GM23338 (cell line): ENCODE data around the gene CCNY. TPM values are rescaled to one million over a fixed set of nuclear protein-coding genes. Genes with fewer than 3 reads are reported as not detected.

ENCODE experiments used
- ATAC-seq: fragments of 200-7000 bp; cut with Tn5 transposase; 3 replicates; pipeline ENCODE4 v1.9.1; 2020
- DNase-seq: peaks from one replicate; pipeline ENCODE4 v3.0.0-alpha.2; 2015; ENCODE audit warnings: low spot score
- H2AFZ ChIP-seq: fragments of 200-600 bp; sonication (generic); 2 replicates; pipeline ENCODE4 v1.8.0; 2016; ENCODE audit warnings: antibody characterized with exemption, mild to moderate bottlenecking, moderate library complexity
- H3F3A ChIP-seq: fragments of 200-600 bp; sonication (generic); replicated peaks from 2 replicates; pipeline ENCODE4 v1.8.0; 2017; ENCODE audit warnings: antibody characterized with exemption, mixed run types, low read depth
- H3K27ac ChIP-seq: fragments of 200-600 bp; sonication (generic); 2 replicates; pipeline ENCODE4 v1.6.1; 2016; ENCODE audit warnings: low read depth
- H3K27me3 ChIP-seq: fragments of 200-600 bp; sonication (generic); 2 replicates; pipeline ENCODE4 v1.8.0; 2016; ENCODE audit warnings: mild to moderate bottlenecking, mixed run types, moderate library complexity; ENCODE audit not compliant: insufficient read depth
- H3K36me3 ChIP-seq: fragments of 200-600 bp; sonication (generic); 2 replicates; pipeline ENCODE4 v1.8.0; 2016; ENCODE audit warnings: mild to moderate bottlenecking; ENCODE audit not compliant: insufficient read depth
- H3K4me1 ChIP-seq: fragments of 200-600 bp; sonication (generic); 2 replicates; pipeline ENCODE4 v1.8.0; 2016; ENCODE audit warnings: mild to moderate bottlenecking, moderate library complexity; ENCODE audit not compliant: insufficient read depth
- H3K4me2 ChIP-seq: fragments of 200-600 bp; sonication (generic); 2 replicates; pipeline ENCODE4 v1.7.1; 2017; ENCODE audit warnings: mixed run types
- H3K4me3 ChIP-seq: fragments of 200-600 bp; sonication (generic); 2 replicates; pipeline ENCODE4 v1.6.1; 2016; ENCODE audit warnings: mixed run types
- H3K79me2 ChIP-seq: fragments of 200-600 bp; sonication (generic); replicated peaks from 2 replicates; pipeline ENCODE4 v1.8.0; 2017; ENCODE audit warnings: mild to moderate bottlenecking; ENCODE audit not compliant: insufficient read depth
- H3K9me2 ChIP-seq: fragments of 200-600 bp; sonication (generic); 2 replicates; pipeline ENCODE4 v1.8.0; 2017; ENCODE audit not compliant: insufficient read depth
- H4K20me1 ChIP-seq: fragments of 200-600 bp; sonication (generic); replicated peaks from 2 replicates; pipeline ENCODE4 v1.8.0; 2017; ENCODE audit warnings: mild to moderate bottlenecking; ENCODE audit not compliant: insufficient read depth
- H3K27ac Mint-ChIP-seq: 2 replicates; pipeline ENCODE4 v1.8.0; 2020; ENCODE audit warnings: inconsistent platforms, mild to moderate bottlenecking, moderate library complexity, mixed read lengths
- H3K27me3 Mint-ChIP-seq: 3 replicates; pipeline ENCODE4 v1.8.0; 2022; ENCODE audit warnings: low read depth, mild to moderate bottlenecking, moderate library complexity, mixed read lengths, inconsistent platforms; ENCODE audit not compliant: insufficient read depth, poor library complexity
- H3K36me3 Mint-ChIP-seq: 3 replicates; pipeline ENCODE4 v1.8.0; 2021; ENCODE audit warnings: low read depth, mild to moderate bottlenecking, inconsistent platforms, moderate library complexity, mixed read lengths
- H3K4me1 Mint-ChIP-seq: 3 replicates; pipeline ENCODE4 v1.8.0; 2020; ENCODE audit warnings: mild to moderate bottlenecking, inconsistent platforms, mixed read lengths
- H3K4me3 Mint-ChIP-seq: 3 replicates; pipeline ENCODE4 v1.8.0; 2021; ENCODE audit warnings: moderate library complexity, mild to moderate bottlenecking, inconsistent platforms, mixed read lengths
- H3K9me3 Mint-ChIP-seq: 3 replicates; pipeline ENCODE4 v1.8.0; 2020; ENCODE audit warnings: moderate library complexity, mild to moderate bottlenecking, inconsistent platforms, mixed read lengths
- EZH2 ChIP-seq: fragments of 200-600 bp; sonication (generic); IDR thresholded peaks from one replicate; pipeline ENCODE4 v1.8.0; 2017; ENCODE audit warnings: antibody characterized with exemption, mild to moderate bottlenecking, low read depth; ENCODE audit not compliant: unreplicated experiment
- EZH2phosphoT487 ChIP-seq: fragments of 200-600 bp; sonication (generic); IDR thresholded peaks from one replicate; pipeline ENCODE4 v1.8.1; 2018; ENCODE audit warnings: antibody characterized with exemption; ENCODE audit not compliant: unreplicated experiment
- NANOG ChIP-seq: IDR thresholded peaks from 2 replicates; pipeline ENCODE4 v1.6.1; 2016; ENCODE audit warnings: antibody characterized with exemption, borderline replicate concordance
- polyA plus RNA-seq: library from polyadenylated mRNA; unstranded; fragments of >200 nt; fragmentation: Nextera tagmentation; extraction: Ambion mirVana; gene quantifications from 2 replicates; pipeline ENCODE4 v1.2.1, GENCODE V29; 2016
- total RNA-seq: library from RNA; depleted of rRNA; stranded (reverse); fragments of >200 nt; shearing (Covaris generic); gene quantifications from 2 replicates; pipeline ENCODE4 v1.2.3, GENCODE V29; 2014
- TF ChIP-seq, protein P1 (sequence below): IDR thresholded peaks from one replicate; pipeline ENCODE4 v1.6.1; 2018; ENCODE audit warnings: antibody characterized with exemption; ENCODE audit not compliant: unreplicated experiment
- TF ChIP-seq, protein P2 (sequence below), 2 experiments: fragments of 200-600 bp in 1 of 2; sonication (generic) in 1 of 2; conservative IDR thresholded peaks; 2 replicates each; pipeline versions ENCODE4 v1.5.1 to v1.6.1; 2016 to 2017; ENCODE audit warnings: antibody characterized with exemption in 2 of 2, low read depth in 2 of 2, mild to moderate bottlenecking in 2 of 2, moderate library complexity in 1 of 2
- TF ChIP-seq, protein P3 (sequence below): fragments of 250-450 bp; sonication (Bioruptor Pico); IDR thresholded peaks from 2 replicates; pipeline ENCODE4 v1.5.0; 2020; ENCODE audit warnings: mild to moderate bottlenecking, moderate library complexity

Gene CCNY
- total and polyA plus RNA-seq, 2 experiments from 2014 or later: 14.2 to 29.0 TPM

DNA sequence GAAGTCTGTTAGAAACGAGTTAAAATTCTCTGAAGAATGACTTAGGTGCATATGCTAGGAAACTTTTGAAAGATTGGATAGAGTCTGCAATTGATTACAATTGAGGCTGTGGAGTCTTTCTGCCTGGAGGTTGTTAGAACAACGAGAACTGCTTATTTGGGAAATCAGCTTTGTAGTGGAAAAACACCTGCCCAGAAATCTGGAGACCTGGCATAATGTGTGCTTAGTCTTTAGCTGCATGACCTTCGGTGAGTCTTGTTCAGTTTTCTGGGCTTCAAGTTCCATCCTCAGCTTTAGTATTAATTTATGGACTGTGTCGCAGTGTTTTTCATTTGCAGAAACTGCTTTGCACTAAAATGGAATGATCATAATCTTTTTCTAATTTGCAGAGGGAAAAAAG lies 31.7 kb downstream of the CCNY start:
- Mint-ChIP-seq H3K9me3 (peaks cover 4% of the 10 kb centered on the region; the same call in 2 of the 3 replicates), H3K4me1 (peaks cover 32% of the 10 kb centered on the region), H3K36me3 (no peaks in the 10 kb centered on the region), H3K27ac (no peak overlapping the region), H3K4me3 (no peak overlapping the region), H3K27me3 (peaks cover 4% of the 10 kb centered on the region)
- no peak overlapping the region; the same call in 1 of the 2 replicates for H3K27ac ChIP-seq
- DNase-seq (no peak), ATAC-seq (no peak)
- no peak overlapping the region for H3K4me2 ChIP-seq
- H4K20me1 ChIP-seq: peaks cover 21% of the 10 kb centered on the region; the same call in 1 of the 2 replicates
- no peaks in the 10 kb centered on the region for H3K27me3 ChIP-seq
- H3K4me3 ChIP-seq: no peak overlapping the region
- no peaks in the 10 kb centered on the region for H3K36me3 ChIP-seq
- H3K9me2 ChIP-seq: no peaks in the 10 kb centered on the region; the same call in 1 of the 2 replicates
- no peak overlapping the region for H2AFZ ChIP-seq
- no peak for TF ChIP-seq EZH2
- TF ChIP-seq NANOG: no peak
- TF ChIP-seq, protein P1, sequence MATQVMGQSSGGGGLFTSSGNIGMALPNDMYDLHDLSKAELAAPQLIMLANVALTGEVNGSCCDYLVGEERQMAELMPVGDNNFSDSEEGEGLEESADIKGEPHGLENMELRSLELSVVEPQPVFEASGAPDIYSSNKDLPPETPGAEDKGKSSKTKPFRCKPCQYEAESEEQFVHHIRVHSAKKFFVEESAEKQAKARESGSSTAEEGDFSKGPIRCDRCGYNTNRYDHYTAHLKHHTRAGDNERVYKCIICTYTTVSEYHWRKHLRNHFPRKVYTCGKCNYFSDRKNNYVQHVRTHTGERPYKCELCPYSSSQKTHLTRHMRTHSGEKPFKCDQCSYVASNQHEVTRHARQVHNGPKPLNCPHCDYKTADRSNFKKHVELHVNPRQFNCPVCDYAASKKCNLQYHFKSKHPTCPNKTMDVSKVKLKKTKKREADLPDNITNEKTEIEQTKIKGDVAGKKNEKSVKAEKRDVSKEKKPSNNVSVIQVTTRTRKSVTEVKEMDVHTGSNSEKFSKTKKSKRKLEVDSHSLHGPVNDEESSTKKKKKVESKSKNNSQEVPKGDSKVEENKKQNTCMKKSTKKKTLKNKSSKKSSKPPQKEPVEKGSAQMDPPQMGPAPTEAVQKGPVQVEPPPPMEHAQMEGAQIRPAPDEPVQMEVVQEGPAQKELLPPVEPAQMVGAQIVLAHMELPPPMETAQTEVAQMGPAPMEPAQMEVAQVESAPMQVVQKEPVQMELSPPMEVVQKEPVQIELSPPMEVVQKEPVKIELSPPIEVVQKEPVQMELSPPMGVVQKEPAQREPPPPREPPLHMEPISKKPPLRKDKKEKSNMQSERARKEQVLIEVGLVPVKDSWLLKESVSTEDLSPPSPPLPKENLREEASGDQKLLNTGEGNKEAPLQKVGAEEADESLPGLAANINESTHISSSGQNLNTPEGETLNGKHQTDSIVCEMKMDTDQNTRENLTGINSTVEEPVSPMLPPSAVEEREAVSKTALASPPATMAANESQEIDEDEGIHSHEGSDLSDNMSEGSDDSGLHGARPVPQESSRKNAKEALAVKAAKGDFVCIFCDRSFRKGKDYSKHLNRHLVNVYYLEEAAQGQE: no peak
- peaks cover 94% of the 10 kb centered on the region for H3K79me2 ChIP-seq
- H3F3A ChIP-seq: no peaks in the 10 kb centered on the region
- peaks cover 4% of the 10 kb centered on the region; the same call in 1 of the 2 replicates for H3K4me1 ChIP-seq

DNA sequence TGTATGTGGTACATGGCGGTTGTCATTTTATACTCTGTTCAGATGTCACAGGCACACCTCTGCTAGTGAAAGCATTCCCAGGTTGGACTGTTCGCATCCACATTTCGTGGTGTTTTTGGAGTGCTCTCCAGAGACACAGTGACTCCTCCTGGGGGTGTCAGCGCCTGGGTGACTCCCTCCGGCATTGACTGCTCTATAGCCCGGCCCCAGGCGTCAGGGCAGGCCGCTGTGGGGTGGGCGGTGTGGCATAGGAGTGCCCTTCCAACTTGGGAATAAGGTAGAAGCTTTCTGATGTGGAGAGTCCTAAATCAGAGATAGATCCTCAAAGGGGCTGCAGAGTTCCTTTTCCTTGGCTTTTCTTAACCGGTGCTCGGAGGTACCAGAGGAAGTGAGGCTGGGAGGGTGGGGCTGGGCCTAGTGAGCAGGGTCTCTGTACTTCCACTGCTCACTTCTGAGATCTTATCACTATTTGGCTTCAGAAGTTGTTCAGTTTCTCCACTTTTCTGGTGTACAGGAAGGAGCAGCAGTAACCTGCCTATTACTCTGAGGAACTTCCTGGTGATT lies 32.3 kb downstream of the CCNY start:
- Histone ChIP-seq H4K20me1 (peaks cover 24% of the 10 kb centered on the region; the same call in 1 of the 2 replicates), H3F3A (no peaks in the 10 kb centered on the region), H3K4me3 (no peak overlapping the region), H3K4me1 (peaks cover 4% of the 10 kb centered on the region; the same call in 1 of the 2 replicates), H3K79me2 (peaks cover 100% of the 10 kb centered on the region), H3K9me2 (no peaks in the 10 kb centered on the region; the same call in 1 of the 2 replicates), H3K4me2 (no peak overlapping the region), H3K36me3 (no peaks in the 10 kb centered on the region), H3K27me3 (no peaks in the 10 kb centered on the region), H3K27ac (no peak overlapping the region; the same call in 1 of the 2 replicates), H2AFZ (no peak overlapping the region)
- H3K27me3 Mint-ChIP-seq: peaks cover 4% of the 10 kb centered on the region
- H3K27ac Mint-ChIP-seq: 0 out of 2 replicates have a peak overlapping the region, but pooled peaks have one; percentile 7
- ATAC-seq (peak; percentile 46; the same call in 2 of the 3 replicates), DNase-seq (no peak)
- no peak overlapping the region for H3K4me3 Mint-ChIP-seq
- H3K36me3 Mint-ChIP-seq: no peaks in the 10 kb centered on the region
- H3K9me3 Mint-ChIP-seq: peaks cover 4% of the 10 kb centered on the region; the same call in 2 of the 3 replicates
- peaks cover 29% of the 10 kb centered on the region for H3K4me1 Mint-ChIP-seq
- no peak for TF ChIP-seq EZH2phosphoT487
- TF ChIP-seq, protein P2, sequence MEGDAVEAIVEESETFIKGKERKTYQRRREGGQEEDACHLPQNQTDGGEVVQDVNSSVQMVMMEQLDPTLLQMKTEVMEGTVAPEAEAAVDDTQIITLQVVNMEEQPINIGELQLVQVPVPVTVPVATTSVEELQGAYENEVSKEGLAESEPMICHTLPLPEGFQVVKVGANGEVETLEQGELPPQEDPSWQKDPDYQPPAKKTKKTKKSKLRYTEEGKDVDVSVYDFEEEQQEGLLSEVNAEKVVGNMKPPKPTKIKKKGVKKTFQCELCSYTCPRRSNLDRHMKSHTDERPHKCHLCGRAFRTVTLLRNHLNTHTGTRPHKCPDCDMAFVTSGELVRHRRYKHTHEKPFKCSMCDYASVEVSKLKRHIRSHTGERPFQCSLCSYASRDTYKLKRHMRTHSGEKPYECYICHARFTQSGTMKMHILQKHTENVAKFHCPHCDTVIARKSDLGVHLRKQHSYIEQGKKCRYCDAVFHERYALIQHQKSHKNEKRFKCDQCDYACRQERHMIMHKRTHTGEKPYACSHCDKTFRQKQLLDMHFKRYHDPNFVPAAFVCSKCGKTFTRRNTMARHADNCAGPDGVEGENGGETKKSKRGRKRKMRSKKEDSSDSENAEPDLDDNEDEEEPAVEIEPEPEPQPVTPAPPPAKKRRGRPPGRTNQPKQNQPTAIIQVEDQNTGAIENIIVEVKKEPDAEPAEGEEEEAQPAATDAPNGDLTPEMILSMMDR (conservative IDR thresholded peaks at IDR 0.05; ENCODE audit: low read depth in 2 of 2): no peak
- TF ChIP-seq, protein P3, sequence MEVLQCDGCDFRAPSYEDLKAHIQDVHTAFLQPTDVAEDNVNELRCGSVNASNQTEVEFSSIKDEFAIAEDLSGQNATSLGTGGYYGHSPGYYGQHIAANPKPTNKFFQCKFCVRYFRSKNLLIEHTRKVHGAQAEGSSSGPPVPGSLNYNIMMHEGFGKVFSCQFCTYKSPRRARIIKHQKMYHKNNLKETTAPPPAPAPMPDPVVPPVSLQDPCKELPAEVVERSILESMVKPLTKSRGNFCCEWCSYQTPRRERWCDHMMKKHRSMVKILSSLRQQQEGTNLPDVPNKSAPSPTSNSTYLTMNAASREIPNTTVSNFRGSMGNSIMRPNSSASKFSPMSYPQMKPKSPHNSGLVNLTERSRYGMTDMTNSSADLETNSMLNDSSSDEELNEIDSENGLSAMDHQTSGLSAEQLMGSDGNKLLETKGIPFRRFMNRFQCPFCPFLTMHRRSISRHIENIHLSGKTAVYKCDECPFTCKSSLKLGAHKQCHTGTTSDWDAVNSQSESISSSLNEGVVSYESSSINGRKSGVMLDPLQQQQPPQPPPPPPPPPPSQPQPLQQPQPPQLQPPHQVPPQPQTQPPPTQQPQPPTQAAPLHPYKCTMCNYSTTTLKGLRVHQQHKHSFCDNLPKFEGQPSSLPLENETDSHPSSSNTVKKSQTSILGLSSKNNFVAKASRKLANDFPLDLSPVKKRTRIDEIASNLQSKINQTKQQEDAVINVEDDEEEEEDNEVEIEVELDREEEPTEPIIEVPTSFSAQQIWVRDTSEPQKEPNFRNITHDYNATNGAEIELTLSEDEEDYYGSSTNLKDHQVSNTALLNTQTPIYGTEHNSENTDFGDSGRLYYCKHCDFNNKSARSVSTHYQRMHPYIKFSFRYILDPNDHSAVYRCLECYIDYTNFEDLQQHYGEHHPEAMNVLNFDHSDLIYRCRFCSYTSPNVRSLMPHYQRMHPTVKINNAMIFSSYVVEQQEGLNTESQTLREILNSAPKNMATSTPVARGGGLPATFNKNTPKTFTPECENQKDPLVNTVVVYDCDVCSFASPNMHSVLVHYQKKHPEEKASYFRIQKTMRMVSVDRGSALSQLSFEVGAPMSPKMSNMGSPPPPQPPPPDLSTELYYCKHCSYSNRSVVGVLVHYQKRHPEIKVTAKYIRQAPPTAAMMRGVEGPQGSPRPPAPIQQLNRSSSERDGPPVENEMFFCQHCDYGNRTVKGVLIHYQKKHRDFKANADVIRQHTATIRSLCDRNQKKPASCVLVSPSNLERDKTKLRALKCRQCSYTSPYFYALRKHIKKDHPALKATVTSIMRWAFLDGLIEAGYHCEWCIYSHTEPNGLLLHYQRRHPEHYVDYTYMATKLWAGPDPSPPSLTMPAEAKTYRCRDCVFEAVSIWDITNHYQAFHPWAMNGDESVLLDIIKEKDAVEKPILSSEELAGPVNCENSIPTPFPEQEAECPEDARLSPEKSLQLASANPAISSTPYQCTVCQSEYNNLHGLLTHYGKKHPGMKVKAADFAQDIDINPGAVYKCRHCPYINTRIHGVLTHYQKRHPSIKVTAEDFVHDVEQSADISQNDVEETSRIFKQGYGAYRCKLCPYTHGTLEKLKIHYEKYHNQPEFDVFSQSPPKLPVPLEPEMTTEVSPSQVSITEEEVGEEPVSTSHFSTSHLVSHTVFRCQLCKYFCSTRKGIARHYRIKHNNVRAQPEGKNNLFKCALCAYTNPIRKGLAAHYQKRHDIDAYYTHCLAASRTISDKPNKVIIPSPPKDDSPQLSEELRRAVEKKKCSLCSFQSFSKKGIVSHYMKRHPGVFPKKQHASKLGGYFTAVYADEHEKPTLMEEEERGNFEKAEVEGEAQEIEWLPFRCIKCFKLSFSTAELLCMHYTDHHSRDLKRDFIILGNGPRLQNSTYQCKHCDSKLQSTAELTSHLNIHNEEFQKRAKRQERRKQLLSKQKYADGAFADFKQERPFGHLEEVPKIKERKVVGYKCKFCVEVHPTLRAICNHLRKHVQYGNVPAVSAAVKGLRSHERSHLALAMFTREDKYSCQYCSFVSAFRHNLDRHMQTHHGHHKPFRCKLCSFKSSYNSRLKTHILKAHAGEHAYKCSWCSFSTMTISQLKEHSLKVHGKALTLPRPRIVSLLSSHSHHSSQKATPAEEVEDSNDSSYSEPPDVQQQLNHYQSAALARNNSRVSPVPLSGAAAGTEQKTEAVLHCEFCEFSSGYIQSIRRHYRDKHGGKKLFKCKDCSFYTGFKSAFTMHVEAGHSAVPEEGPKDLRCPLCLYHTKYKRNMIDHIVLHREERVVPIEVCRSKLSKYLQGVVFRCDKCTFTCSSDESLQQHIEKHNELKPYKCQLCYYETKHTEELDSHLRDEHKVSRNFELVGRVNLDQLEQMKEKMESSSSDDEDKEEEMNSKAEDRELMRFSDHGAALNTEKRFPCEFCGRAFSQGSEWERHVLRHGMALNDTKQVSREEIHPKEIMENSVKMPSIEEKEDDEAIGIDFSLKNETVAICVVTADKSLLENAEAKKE (CRISPR knock-in tag): no peak
